ENCODE measurements around the gene CUL7. TPM values are rescaled to one million over a fixed set of nuclear protein-coding genes. Genes with fewer than 3 reads are reported as not detected.

Gene CUL7
- total RNA-seq, 4 donors from 2014 or later: 16.3 to 21.0 (median 17.9) TPM

- no peak for DNase-seq (ENCODE audit: low spot score in 2 of 2)
- H3K9me3 ChIP-seq: no peaks in the 10 kb centered on the region
- H3K36me3 ChIP-seq: peaks cover 0 to 24% (median 0%) of the 10 kb centered on the region in 3 donors
- TF ChIP-seq EP300 (IDR thresholded peaks at IDR 0.05) (no peak), CTCF (IDR thresholded peaks at IDR 0.05) (no peak), POLR2A (IDR thresholded peaks at IDR 0.05) (no peak)
- H3K27ac ChIP-seq: no peak overlapping the region
- no peak overlapping the region for H3K4me3 ChIP-seq
- H3K4me1 ChIP-seq: no peaks in the 10 kb centered on the region
- H3K27me3 ChIP-seq: no peaks in the 10 kb centered on the region
Measured at GRCh38 chr6:42996513-42996912, 57.1 kb downstream of the CUL7 start.

GRCh38 chr6:42993445-42993844 lies 60.2 kb downstream of the CUL7 start:
- 87 to 88% methylated on average over 2 of the region's 2 CpGs for WGBS, 2 donors
- peaks cover 0 to 47% (median 9%) of the 10 kb centered on the region in 3 donors for H3K36me3 ChIP-seq
- TF ChIP-seq CTCF (IDR thresholded peaks at IDR 0.05) (no peak), POLR2A (IDR thresholded peaks at IDR 0.05) (no peak), EP300 (IDR thresholded peaks at IDR 0.05) (no peak)
- peaks cover 0 to 14% (median 2%) of the 10 kb centered on the region in 4 donors for H3K4me1 ChIP-seq
- no peaks in the 10 kb centered on the region for H3K27me3 ChIP-seq
- H3K9me3 ChIP-seq: no peaks in the 10 kb centered on the region
- no peak for DNase-seq (ENCODE audit: low spot score in 2 of 2)
- no peak overlapping the region for H3K4me3 ChIP-seq
- H3K27ac ChIP-seq: no peak overlapping the region

GRCh38 chr6:42989923-42990322 lies 63.7 kb downstream of the CUL7 start:
- H3K27ac ChIP-seq: peak overlapping the region in 1 of 4 donors; percentile 26
- no peaks in the 10 kb centered on the region for H3K27me3 ChIP-seq
- peaks cover 0 to 47% (median 29%) of the 10 kb centered on the region in 4 donors for H3K4me1 ChIP-seq
- DNase-seq (ENCODE audit: low spot score in 2 of 2): no peak
- H3K36me3 ChIP-seq: peaks cover 0 to 47% (median 9%) of the 10 kb centered on the region in 3 donors
- WGBS, 2 donors: 64 to 70% methylated on average over 5 of the region's 5 CpGs
- no peak for TF ChIP-seq POLR2A (IDR thresholded peaks at IDR 0.05)
- no peak for TF ChIP-seq CTCF (IDR thresholded peaks at IDR 0.05)
- TF ChIP-seq EP300 (IDR thresholded peaks at IDR 0.05): no peak
- H3K4me3 ChIP-seq: no peak overlapping the region
- no peaks in the 10 kb centered on the region for H3K9me3 ChIP-seq

- TF ChIP-seq POLR2A (IDR thresholded peaks at IDR 0.05) (no peak), CTCF (IDR thresholded peaks at IDR 0.05) (no peak), EP300 (IDR thresholded peaks at IDR 0.05) (no peak)
Measured at GRCh38 chr6:42988486-42989020, 65.1 kb downstream of the CUL7 start.

More at GRCh38 chr6:42988486-42989020, 65.1 kb downstream of the CUL7 start:
- Histone ChIP-seq H3K36me3 (peaks cover 0 to 38% (median 9%) of the 10 kb centered on the region in 3 donors), H3K9me3 (no peaks in the 10 kb centered on the region), H3K4me3 (no peak overlapping the region), H3K27ac (no peak overlapping the region), H3K27me3 (no peaks in the 10 kb centered on the region), H3K4me1 (peaks cover 0 to 53% (median 31%) of the 10 kb centered on the region in 4 donors)
- 53 to 80% methylated on average over 1 of the region's 1 CpG for WGBS, 2 donors
- DNase-seq (ENCODE audit: low spot score in 2 of 2): peak in 1 of 2 donors; percentile 18

Other genes starting within 250 kb of the CUL7 start
- gene RPL7L1, start 174.2 kb downstream of the CUL7 start, total RNA-seq: 10 to 100 TPM; 59.0 to 89.2 (median 83.7) TPM
- not detected for gene PTCRA, start 137.8 kb downstream of the CUL7 start, total RNA-seq
- gene CNPY3, start 124.4 kb downstream of the CUL7 start, total RNA-seq: 10 to 100 TPM; 42.6 to 50.3 (median 47.1) TPM
- gene GNMT, start 93.1 kb downstream of the CUL7 start, total RNA-seq: 1 to 10 TPM in 3 of 4 donors, not detected in 1; 2.0 to 3.1 (median 2.1) TPM
- gene PEX6, start 74.7 kb downstream of the CUL7 start, total RNA-seq: 10 to 100 TPM; 20.3 to 32.8 (median 27.3) TPM
- 10 to 100 TPM; 25.8 to 54.6 (median 48.3) TPM for gene PPP2R5D, start 69.3 kb downstream of the CUL7 start, total RNA-seq
- 10 to 100 TPM; 41.8 to 91.6 (median 67.4) TPM for gene MEA1, start 39.9 kb downstream of the CUL7 start, total RNA-seq
- 10 to 100 TPM; 74.1 to 98.3 (median 86.5) TPM for gene KLHDC3, start 39.6 kb downstream of the CUL7 start, total RNA-seq
- 10 to 100 TPM; 39.1 to 96.3 (median 52.8) TPM for gene RRP36, start 32.2 kb downstream of the CUL7 start, total RNA-seq
- gene MRPL2, start 5.6 kb upstream of the CUL7 start, total RNA-seq: 10 to 100 TPM in 2 of 4 donors, 1 to 10 TPM in 2; 8.4 to 17.3 (median 11.6) TPM
- 10 to 100 TPM; 21.6 to 32.9 (median 23.8) TPM for gene KLC4, start 5.8 kb upstream of the CUL7 start, total RNA-seq
- 1 to 10 TPM; 1.5 to 5.5 (median 3.9) TPM for gene PTK7, start 22.5 kb upstream of the CUL7 start, total RNA-seq
- gene SRF, start 117.4 kb upstream of the CUL7 start, total RNA-seq: 10 to 100 TPM; 28.4 to 49.8 (median 35.3) TPM
- 10 to 100 TPM; 47.9 to 76.2 (median 49.3) TPM for gene CUL9, start 128.3 kb upstream of the CUL7 start, total RNA-seq
- 100 to 1,000 TPM in 2 of 4 donors, 10 to 100 TPM in 2; 61.8 to 114 (median 101) TPM for gene DNPH1, start 175.6 kb upstream of the CUL7 start, total RNA-seq
- gene TTBK1, start 189.6 kb upstream of the CUL7 start, total RNA-seq: not detected
- gene SLC22A7, start 244.4 kb upstream of the CUL7 start, total RNA-seq: not detected